HUES6 (cell line): Measurements from ENCODE around the gene CDA.

ENCODE experiments used
- H3K27ac ChIP-seq: 2 replicates; pipeline ENCODE4 v1.7.0; 2013; ENCODE audit warnings: low read depth, mild to moderate bottlenecking, low read length, inconsistent platforms
- H3K27me3 ChIP-seq: 2 replicates; pipeline ENCODE4 v1.6.1; 2013; ENCODE audit warnings: low read length; ENCODE audit not compliant: control insufficient read depth, insufficient read depth
- H3K36me3 ChIP-seq: 2 replicates; pipeline ENCODE4 v1.6.1; 2013; ENCODE audit warnings: low read length; ENCODE audit not compliant: control insufficient read depth, insufficient read depth
- H3K4me1 ChIP-seq: 2 replicates; pipeline ENCODE4 v1.6.1; 2013; ENCODE audit warnings: low read length; ENCODE audit not compliant: control insufficient read depth, insufficient read depth
- H3K4me3 ChIP-seq: 2 replicates; pipeline ENCODE4 v1.5.1; 2013; ENCODE audit warnings: low read depth, low read length
- H3K9ac ChIP-seq: one replicate; pipeline ENCODE4 v1.6.1; 2013; ENCODE audit warnings: mild to moderate bottlenecking, low read length
- H3K9me3 ChIP-seq: 2 replicates; pipeline ENCODE4 v1.6.1; 2013; ENCODE audit warnings: low read depth, low read length; ENCODE audit not compliant: control insufficient read depth, insufficient read depth

CDA gene

GRCh38 chr1:20634065-20634593 is 45.2 kb downstream of the CDA start:
- peak overlapping the region; percentile 70 for H3K4me3 ChIP-seq
- peaks cover 15% of the 10 kb centered on the region for H3K36me3 ChIP-seq
- peak overlapping the region; percentile 72 for H3K9ac ChIP-seq
- H3K27ac ChIP-seq = peak overlapping the region; percentile 27; the same call in 1 of the 2 replicates
- H3K4me1 ChIP-seq = peaks cover 10% of the 10 kb centered on the region
- no peaks in the 10 kb centered on the region for H3K27me3 ChIP-seq
- H3K9me3 ChIP-seq = peaks cover 11% of the 10 kb centered on the region; the same call in 1 of the 2 replicates

- H3K4me1 ChIP-seq = peaks cover 10% of the 10 kb centered on the region
- peaks cover 11% of the 10 kb centered on the region; the same call in 1 of the 2 replicates for H3K9me3 ChIP-seq
- no peaks in the 10 kb centered on the region for H3K27me3 ChIP-seq
- H3K27ac ChIP-seq = no peak overlapping the region
- H3K9ac ChIP-seq = peak overlapping the region; percentile 72
- peak overlapping the region; percentile 70 for H3K4me3 ChIP-seq
- H3K36me3 ChIP-seq = peaks cover 20% of the 10 kb centered on the region
Observed at GRCh38 chr1:20634594-20635084, 45.7 kb downstream of the CDA start.

GRCh38 chr1:20636785-20637347 is 48.0 kb downstream of the CDA start:
- H3K4me3 ChIP-seq = no peak overlapping the region
- H3K27ac ChIP-seq = no peak overlapping the region
- H3K9me3 ChIP-seq = no peaks in the 10 kb centered on the region
- peaks cover 33% of the 10 kb centered on the region for H3K36me3 ChIP-seq
- no peaks in the 10 kb centered on the region for H3K27me3 ChIP-seq
- no peak overlapping the region for H3K9ac ChIP-seq
- H3K4me1 ChIP-seq = peaks cover 14% of the 10 kb centered on the region

GRCh38 chr1:20640183-20640597 is 51.3 kb downstream of the CDA start:
- Histone ChIP-seq H3K4me1 (0 out of 2 replicates have a peak, but pooled peaks cover 8% of the 10 kb centered on the region), H3K9me3 (no peaks in the 10 kb centered on the region), H3K4me3 (no peak overlapping the region), H3K27ac (no peak overlapping the region), H3K36me3 (peaks cover 53% of the 10 kb centered on the region), H3K9ac (no peak overlapping the region), H3K27me3 (no peaks in the 10 kb centered on the region)

- Histone ChIP-seq H3K27me3 (no peaks in the 10 kb centered on the region), H3K36me3 (peaks cover 60% of the 10 kb centered on the region)
Observed at GRCh38 chr1:20641975-20642374, 53.1 kb downstream of the CDA start.

GRCh38 chr1:20643080-20643479 is 54.2 kb downstream of the CDA start:
- Histone ChIP-seq H3K9ac (no peak overlapping the region), H3K36me3 (peaks cover 53% of the 10 kb centered on the region), H3K4me3 (no peak overlapping the region), H3K9me3 (no peaks in the 10 kb centered on the region), H3K27ac (no peak overlapping the region), H3K4me1 (0 out of 2 replicates have a peak, but pooled peaks cover 8% of the 10 kb centered on the region), H3K27me3 (no peaks in the 10 kb centered on the region)

More at GRCh38 chr1:20641975-20642374, 53.1 kb downstream of the CDA start:
- H3K9me3 ChIP-seq = no peaks in the 10 kb centered on the region
- H3K9ac ChIP-seq = no peak overlapping the region
- H3K4me1 ChIP-seq = 0 out of 2 replicates have a peak, but pooled peaks cover 8% of the 10 kb centered on the region
- H3K4me3 ChIP-seq = no peak overlapping the region
- H3K27ac ChIP-seq = no peak overlapping the region

- Histone ChIP-seq H3K9ac (no peak overlapping the region), H3K27ac (no peak overlapping the region), H3K4me1 (0 out of 2 replicates have a peak, but pooled peaks cover 8% of the 10 kb centered on the region), H3K36me3 (peaks cover 57% of the 10 kb centered on the region), H3K9me3 (no peaks in the 10 kb centered on the region), H3K4me3 (no peak overlapping the region), H3K27me3 (no peaks in the 10 kb centered on the region)
Observed at GRCh38 chr1:20644416-20644815, 55.5 kb downstream of the CDA start.

GRCh38 chr1:20645414-20645813 is 56.5 kb downstream of the CDA start:
- Histone ChIP-seq H3K4me1 (0 out of 2 replicates have a peak, but pooled peaks cover 8% of the 10 kb centered on the region), H3K27ac (no peak overlapping the region), H3K36me3 (peaks cover 61% of the 10 kb centered on the region), H3K9ac (no peak overlapping the region), H3K4me3 (no peak overlapping the region), H3K27me3 (no peaks in the 10 kb centered on the region), H3K9me3 (no peaks in the 10 kb centered on the region)

- H3K4me3 ChIP-seq = no peak overlapping the region
- no peaks in the 10 kb centered on the region for H3K4me1 ChIP-seq
- peaks cover 73% of the 10 kb centered on the region for H3K36me3 ChIP-seq
Observed at GRCh38 chr1:20648438-20648837, 59.5 kb downstream of the CDA start.

GRCh38 chr1:20648946-20649345 is 60.0 kb downstream of the CDA start:
- H3K9ac ChIP-seq = no peak overlapping the region
- no peaks in the 10 kb centered on the region for H3K4me1 ChIP-seq
- peaks cover 76% of the 10 kb centered on the region for H3K36me3 ChIP-seq
- H3K27me3 ChIP-seq = no peaks in the 10 kb centered on the region
- H3K9me3 ChIP-seq = no peaks in the 10 kb centered on the region
- no peak overlapping the region for H3K4me3 ChIP-seq
- no peak overlapping the region for H3K27ac ChIP-seq

More at GRCh38 chr1:20648438-20648837, 59.5 kb downstream of the CDA start:
- Histone ChIP-seq H3K27me3 (no peaks in the 10 kb centered on the region), H3K9ac (no peak overlapping the region), H3K9me3 (no peaks in the 10 kb centered on the region), H3K27ac (no peak overlapping the region)

- Histone ChIP-seq H3K4me1 (no peaks in the 10 kb centered on the region), H3K36me3 (peaks cover 91% of the 10 kb centered on the region), H3K27ac (no peak overlapping the region), H3K27me3 (no peaks in the 10 kb centered on the region), H3K9me3 (no peaks in the 10 kb centered on the region), H3K9ac (no peak overlapping the region), H3K4me3 (no peak overlapping the region)
Observed at GRCh38 chr1:20652300-20652699, 63.4 kb downstream of the CDA start.
